GM18907 (cell line): Measurements from ENCODE around the gene CPPED1.

Experiments
- ATAC-seq: cut with Tn5 transposase; IDR thresholded peaks from one replicate; pipeline ENCODE4 v1.9.1; 2021; ENCODE audit warnings: mild to moderate bottlenecking, moderate library complexity; ENCODE audit not compliant: unreplicated experiment

Gene CPPED1

DNA sequence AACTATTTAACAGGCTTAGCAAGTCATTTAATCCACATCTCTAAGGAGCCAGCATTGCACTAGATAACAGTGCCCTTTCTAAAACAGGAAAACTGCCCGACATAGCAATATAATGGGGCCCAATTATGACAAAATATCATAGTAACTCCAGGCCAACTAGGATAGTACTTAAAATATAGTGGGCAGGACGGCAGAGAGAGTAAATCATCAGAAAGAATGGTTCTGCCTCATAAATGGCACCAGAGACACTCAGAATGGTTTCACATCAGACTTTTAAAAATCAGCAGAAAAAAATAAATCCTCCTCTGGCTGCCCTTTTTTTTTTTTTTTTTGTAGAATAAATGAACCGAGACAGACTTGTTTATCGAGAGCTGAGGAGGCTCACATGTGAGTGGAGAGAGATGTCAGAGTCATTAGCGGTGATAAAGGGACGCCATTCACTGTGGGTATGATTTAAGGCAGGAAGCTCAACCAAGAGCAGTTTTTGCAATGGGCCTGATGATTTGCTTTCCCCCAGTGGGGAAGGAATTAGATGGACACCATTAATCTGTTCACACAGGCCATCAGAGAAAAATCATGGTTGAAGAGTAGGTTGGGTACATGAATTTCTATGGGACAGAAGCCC lies 62.6 kb downstream of the CPPED1 start:
- ATAC-seq, result no peak

DNA sequence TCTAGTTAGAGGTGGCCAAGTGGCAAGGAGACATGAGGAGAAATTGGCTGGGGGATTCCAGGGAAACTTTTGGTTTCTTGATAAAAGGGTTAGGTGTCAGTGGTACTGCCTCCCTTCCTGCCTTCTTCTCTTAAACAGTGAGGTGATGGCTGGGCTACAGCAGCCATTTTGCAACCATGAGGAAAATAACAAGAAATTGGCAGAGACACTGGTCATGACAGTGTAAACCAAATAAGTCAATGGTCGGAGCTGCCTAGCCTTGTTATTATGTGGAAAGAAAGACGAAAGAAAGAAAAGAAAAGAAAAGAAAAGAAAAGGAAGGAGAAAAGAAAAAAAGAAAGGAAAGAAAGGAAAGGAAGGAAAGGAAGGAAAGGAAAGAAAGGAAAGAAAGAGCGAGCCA lies 63.9 kb downstream of the CPPED1 start:
- no peak for ATAC-seq

DNA sequence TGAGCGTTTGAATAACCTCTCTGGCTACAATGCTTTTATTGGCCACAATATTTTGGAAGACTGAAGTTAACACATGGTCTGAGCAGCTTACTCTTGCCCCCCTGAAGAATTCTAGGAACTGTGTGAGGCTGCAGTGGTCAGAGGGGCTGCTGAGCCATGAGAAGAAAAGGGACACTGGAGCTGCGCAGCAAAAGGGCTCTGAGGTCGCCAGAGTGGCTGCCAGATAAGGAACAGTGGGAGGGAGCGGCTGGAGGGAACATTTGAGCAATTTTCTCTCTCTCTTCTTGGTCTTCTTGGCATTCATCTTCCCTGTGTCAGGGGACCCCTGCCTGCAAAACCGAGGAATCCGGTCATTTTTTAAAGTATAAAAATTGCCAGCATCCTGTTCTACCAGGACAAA lies 66.1 kb downstream of the CPPED1 start:
- ATAC-seq, result no peak

DNA sequence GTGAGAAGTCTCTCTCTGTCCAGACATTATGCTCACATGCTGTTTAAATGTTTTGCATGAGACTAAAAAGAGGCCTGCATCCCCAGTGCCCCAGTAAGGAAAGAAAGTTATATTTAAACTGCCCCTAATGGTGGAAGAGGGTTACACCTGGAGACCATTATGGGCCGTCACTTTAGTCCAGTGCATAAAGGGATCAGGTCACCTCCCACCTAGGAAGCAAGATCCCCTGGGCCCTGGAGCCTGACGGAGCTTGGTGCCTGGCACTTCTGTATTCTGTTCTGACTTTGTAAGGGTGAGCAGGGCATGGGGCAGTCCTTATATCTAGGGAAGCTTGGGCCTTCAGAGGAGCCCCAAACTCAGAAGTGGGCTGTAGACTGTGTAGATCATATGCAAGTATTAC lies 67.9 kb downstream of the CPPED1 start:
- no peak for ATAC-seq

DNA sequence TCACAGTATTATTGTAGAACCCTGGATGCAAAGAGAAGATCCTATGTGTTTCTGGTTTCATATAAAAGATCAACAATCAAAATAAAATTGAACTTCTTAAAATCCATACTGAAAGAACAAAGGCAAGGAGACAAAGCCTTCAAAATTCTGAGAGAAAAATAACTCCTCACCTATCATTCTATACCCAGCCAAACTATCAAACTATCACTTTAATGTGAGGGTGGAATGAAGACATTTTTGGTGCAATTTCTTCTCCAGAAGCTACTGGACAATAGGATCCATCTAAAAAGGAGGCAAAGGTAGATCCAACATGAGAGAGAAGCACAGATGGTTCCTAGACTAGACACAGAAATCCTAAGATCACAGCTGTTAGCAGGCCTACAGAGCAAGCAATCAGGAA lies 71.1 kb downstream of the CPPED1 start:
- ATAC-seq, result no peak

DNA sequence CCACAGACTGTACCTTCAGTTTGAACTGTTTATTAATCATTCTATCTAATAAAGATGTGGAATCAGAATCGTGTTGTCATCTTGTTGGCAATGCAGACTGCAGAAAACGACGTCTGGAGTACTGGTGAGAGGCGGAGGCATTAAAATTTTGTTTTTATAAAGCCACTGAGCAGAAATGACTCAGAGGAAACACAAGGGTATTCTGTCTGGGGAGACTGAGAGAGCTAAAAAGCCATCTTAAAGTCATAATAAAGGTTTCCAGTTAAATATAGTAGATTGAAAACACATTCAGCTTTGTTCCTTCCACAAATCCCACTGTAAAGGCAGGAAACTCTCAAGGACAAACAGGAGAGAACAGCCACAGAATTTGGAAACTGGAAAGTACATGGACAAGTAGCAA lies 74.2 kb downstream of the CPPED1 start:
- no peak for ATAC-seq

DNA sequence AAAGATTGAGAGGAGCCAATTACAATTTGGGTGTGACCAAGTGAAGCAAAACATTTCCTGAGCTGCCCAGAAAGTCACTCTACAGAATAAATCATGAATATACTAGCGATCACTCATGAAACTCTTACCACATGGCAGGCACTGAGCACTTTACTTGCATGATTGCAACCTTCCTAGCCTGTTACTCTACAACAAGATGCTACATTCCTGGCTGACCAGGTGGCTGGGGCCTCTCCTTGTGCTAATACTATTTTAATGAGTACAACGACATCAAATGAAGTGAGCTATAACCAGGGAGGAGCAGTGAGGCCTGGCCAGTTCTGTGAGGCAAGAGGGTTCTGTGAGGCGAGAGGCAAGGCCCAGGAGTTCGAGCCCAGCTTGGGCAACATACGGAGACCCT lies 75.2 kb downstream of the CPPED1 start:
- ATAC-seq, result no peak

DNA sequence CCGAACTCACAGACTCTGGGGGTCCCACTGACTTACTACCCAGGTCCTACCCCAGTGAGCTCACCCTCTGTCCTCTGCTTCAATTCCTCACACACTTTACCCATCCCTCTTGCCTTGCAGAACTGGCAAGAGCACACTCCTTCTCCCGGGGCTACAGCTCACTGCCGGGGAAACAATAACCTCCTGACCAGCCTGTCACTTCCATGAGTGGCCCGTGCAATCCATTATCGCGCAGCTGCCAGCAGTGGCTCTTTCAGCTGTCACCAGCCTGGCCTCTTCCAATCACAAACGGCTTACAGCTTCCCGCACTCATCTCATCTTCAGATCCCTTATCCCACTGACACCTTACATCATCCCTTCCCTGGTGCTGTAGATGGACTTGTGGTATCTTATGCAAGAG lies 79.5 kb downstream of the CPPED1 start:
- no peak for ATAC-seq

DNA sequence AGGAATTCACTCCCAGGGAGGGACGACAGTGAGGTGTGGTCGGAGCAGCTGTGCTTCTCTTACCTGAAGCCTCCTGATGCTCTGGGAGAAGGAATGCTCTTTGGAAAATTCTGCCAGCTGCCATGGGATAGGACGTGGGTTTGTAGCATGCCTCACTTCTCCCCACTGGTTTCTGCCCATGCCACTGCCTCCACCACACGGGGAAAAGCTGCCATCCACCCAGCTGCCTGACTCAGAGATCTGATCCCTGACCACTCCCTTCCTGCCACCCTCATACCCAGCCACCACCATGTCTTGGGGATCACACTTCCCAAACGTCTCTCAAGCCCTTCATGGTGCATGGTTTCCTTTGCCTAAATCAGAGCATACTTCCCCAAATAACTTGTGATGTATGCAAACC lies 80.0 kb downstream of the CPPED1 start:
- no peak for ATAC-seq

DNA sequence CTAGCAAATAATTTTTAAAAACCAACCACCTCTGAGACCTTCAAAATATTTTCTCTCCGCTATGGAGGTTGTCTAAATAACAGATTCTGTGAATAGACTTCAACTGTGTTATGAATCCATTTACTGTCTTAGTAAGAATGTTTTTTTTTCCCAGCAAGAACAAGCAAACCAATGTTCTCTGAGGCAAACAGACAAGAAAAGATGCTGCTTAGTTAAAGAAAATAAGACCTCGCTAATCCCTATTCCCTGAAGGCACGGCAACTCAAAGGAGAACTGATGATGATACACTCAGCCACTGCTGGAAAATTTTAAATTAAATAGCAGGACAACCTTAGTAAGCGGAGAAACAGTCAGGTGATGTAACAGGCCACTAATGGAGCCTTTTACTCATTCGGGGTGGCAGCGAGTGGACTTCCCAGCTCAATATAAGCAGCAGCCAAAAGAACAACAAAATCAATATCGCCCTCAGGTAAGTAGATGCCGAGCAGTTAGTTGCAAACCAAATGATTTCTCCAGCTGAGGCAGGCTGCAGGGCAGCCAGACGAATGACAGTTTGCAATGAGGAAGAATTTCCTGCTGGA lies 81.8 kb downstream of the CPPED1 start:
- no peak for ATAC-seq

DNA sequence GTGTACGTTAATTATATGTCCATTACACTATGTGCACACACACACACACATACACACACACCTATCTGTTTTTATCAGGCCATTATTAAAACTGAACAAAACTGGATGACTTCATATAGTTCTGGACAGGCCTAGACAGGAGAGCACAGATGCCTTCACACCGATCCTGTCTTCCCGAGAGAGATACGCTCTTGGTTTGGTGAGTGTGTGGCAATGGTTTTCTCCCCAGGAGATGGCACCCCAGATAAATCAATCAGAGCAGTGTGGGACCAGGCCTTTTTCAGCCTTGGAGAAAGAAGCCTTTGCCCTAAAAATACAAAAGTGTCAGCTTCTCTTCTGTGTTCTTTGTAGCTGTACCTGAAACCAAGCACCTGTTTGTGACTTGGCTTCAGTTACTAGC lies 83.7 kb downstream of the CPPED1 start:
- no peak for ATAC-seq

DNA sequence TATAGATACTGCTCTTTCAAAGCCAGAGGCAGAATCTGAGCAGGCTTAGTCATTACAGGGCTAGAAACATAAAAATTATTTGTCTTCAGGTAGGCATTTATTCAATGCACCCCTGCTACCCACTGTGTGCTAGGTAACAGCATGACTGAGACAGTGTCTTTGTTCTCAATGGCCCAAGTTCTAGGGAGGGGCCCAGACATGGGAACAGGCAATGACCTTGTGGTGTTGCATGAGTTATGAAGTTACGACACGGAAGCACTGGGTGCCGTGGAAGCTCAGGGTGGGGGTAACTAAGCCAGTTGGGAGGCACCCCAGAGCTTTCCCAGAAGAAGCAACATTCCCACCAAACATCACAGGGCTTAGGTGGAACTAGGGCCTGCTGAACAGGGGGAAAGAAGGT lies 87.0 kb downstream of the CPPED1 start:
- no peak for ATAC-seq

DNA sequence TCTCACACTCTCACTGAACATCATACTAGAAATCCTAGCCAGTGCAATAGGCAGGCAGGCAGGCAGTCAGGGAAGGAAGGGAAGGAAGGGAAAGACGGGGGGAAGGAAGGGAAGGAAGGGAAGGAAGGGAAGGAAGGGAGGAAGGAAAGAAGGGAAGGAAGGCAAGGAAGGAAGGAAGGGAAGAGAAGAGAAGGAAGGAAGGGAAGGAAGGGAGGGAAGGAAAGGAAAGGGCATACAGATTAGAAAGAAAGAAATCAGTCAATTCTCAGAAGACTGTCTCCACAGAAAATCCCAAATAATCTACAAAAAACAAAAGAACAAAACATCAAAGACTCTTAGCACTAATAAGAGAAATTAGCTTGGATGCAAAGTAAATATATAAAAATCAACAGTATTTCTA lies 93.9 kb downstream of the CPPED1 start:
- no peak for ATAC-seq

DNA sequence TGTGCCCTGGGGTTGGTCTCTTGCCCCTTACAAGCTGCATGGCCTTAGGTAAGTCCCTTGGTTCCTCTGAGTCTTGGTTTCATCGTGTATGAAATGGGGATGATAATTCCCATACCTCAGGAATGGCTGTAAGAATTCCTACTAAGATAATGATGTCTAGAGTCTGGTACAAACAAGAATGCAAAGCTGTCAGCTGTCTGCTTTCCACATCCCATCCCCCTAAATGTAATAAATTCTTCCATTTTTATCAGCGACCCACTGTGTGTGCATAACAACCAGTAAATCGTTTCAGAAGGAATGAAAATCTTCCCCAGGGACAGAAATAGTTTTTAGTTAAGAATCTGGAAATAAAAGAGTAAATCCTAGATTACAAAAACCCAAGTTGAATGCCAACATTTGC lies 95.4 kb downstream of the CPPED1 start:
- ATAC-seq, result no peak

DNA sequence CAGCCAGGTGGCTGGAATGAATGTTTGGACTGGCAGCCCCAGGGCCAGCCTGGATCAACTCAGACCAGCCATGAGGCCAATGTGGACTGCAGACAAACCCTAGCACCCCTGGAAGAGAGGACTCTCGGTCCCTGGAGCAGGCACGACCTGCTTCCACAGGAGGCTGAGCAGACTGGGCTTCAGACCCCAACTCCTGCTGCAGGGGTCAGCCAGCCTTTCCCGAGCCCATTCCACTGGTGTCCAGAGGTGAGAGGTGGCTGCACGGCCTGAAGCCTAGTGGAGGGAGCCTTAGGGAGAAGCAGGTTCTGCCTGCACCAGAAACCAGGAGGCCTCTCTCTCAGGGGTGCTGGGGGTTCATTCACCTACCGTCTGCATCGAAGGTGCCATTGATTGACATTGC lies 97.1 kb downstream of the CPPED1 start:
- no peak for ATAC-seq

DNA sequence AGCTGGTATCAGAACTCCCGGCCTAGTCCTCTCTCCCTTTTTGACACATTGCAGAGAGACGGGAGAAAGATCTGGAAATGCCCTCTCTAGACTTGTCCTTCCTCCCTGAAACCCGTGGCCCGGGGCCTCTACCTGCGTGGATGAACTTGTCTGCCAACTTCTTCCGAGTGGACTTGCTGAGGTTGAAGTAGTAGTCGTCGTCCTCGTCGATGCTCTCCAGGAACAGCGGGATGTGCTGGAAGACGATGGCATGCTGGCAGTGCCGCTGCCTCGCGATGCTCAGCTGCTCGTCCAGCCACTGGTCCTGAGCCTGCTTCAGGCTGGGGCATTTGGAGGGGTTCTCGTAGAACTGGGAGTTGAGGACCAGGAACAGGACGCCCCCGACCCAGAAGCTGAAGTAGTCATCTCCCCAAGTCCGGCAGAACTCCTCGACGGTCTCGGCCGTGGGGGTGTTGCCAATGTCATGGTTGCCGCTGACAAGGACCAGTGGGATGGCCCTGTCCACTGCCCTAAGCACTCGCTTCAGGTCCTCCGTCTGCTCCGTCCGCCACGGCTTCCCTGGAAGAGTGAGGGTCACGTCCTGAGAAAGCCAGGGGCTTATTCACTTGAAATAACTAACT lies 99.1 kb downstream of the CPPED1 start:
- no peak for ATAC-seq

DNA sequence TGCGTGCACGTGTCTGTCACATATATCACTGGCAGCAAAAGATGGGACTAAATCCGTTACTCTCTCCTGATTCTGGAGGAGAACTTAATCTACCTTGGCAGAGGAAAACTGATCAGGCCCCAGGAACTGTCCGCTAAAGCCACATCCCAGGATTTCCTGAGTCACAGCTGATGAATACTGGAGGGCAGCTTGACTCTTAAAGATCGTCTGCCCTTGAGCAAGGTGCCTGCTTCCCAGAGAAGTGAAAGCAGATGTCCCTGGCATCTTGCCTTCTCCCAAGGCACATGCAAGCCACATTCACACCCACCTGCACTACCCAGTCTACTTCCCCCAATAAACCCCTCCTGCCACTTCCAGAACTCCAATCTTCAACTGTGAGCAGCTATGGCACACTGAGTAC lies 99.8 kb downstream of the CPPED1 start:
- ATAC-seq, result no peak

DNA sequence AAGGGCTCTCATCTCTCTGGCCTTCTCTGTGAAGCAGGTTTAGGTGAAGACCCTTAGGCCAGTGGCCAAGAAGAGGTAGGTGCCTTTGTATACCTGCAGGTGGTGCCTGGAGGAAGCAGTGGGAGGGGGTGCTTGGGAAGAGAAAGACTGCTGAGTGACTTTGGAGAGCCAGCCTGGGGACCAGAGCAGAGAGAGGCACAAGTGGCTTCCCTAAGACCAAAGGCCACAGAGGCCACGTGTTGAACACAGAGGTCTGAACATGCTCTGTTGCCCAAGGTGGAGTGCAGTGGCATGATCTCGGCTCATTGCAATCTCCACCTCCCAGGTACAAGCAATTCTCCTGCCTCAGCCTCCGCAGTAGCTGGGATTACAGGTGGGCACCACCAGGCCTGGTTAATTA lies 103.5 kb downstream of the CPPED1 start:
- no peak for ATAC-seq

DNA sequence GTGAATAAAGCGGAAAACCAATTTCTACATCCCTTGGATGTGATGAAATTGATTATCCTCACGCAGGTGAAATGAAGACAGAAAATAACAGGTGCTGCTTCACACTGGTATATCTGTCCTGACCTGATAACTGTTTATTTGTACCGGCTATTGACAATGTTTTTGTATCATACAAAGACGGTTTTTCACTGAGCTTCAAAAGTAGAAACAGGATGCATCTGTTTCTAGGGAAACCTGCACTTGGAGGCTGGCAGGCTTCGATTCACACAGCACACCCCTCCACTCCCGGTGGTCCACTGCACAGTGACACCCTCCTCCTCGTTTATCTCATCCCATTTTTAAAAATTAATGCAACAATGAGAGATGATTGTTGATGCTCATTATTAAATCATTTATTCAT lies 104.5 kb downstream of the CPPED1 start:
- no peak for ATAC-seq

DNA sequence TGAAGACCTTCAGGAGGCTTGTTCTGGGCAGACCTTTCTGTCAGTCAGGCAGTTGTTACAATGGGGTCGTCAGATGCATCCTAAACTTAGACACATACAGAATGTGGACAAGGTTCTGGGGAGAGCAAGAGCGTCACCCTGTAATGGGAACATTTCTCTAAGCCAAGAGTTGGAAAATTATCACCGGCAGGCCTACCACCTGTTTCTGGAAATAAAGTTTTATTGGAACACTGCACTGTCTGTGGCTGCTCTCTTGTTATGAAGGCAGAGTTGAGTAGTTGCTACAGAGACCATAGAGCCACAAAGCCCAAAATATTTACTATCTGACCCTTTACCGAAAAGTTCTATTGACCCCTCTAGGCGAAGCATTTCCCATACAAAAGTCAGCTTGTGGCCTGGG lies 106.2 kb downstream of the CPPED1 start:
- no peak for ATAC-seq

DNA sequence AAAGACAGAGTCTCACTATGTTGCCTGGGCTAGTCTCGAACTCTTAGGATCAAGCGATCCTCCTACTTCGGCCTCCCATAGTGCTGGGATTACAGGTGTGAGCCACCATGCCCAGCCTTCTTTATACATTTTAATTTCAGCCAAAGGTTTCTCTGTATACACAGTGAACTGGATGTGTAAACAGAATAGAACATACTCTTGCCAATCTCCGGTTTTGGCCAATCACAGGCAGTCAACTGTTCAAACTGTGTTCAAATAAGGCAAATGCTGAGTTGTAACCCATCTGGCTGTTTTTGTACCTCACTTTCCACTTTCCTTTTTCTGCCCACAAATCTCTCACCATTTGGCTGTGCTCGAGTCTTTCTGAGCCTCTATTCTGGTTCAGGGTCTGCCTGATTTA lies 108.2 kb downstream of the CPPED1 start:
- ATAC-seq, result no peak

DNA sequence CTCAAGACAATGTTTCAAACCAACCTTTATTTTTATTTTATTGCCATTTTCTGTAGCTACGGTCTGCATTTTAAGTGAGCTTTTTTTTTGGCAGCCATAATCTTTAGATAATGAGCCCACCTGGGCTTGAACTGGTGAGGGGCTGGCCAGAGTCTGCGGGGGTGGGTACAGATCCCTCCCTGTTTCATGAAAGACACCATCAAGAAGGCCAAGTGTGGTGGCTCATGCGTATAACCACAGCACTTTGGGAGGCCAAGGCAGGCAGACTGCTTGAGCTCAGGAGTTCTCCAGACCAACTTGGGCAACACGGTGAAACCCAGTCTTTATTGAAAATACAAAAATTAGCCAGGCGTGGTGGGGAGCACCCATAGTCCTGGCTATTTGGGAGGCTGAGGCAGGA lies 113.7 kb downstream of the CPPED1 start:
- ATAC-seq, result no peak
